ENCODE measurements around the gene INVS.

DNA sequence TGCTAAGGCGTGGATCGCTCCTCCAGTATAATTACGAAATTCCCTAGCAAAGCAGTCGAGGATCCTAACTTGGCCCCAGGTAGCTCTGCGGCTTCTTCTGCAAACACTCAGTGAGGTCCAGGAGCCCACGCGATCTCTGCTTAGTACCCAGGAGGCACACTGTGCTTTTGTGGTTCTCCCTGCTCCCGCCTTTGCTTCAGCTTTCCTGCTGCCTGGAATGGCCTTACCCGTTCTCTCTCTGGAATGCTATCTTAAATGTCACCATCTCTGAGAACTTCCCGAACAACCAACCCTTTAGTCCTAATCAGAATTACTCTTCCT lies 639 bp downstream of the INVS start:
- no peak for TF ChIP-seq POLR2A (IDR thresholded peaks at IDR 0.05)
- TF ChIP-seq, protein P1, sequence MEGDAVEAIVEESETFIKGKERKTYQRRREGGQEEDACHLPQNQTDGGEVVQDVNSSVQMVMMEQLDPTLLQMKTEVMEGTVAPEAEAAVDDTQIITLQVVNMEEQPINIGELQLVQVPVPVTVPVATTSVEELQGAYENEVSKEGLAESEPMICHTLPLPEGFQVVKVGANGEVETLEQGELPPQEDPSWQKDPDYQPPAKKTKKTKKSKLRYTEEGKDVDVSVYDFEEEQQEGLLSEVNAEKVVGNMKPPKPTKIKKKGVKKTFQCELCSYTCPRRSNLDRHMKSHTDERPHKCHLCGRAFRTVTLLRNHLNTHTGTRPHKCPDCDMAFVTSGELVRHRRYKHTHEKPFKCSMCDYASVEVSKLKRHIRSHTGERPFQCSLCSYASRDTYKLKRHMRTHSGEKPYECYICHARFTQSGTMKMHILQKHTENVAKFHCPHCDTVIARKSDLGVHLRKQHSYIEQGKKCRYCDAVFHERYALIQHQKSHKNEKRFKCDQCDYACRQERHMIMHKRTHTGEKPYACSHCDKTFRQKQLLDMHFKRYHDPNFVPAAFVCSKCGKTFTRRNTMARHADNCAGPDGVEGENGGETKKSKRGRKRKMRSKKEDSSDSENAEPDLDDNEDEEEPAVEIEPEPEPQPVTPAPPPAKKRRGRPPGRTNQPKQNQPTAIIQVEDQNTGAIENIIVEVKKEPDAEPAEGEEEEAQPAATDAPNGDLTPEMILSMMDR (IDR thresholded peaks at IDR 0.05): no peak

Data from upper lobe of left lung (tissue), 4 donors.